CD4-positive, alpha-beta memory T cell (primary cell): ENCODE data around the gene CMTM8. TPM values are rescaled to one million over a fixed set of nuclear protein-coding genes. Genes with fewer than 3 reads are reported as not detected.

Experiments
- CTCF ChIA-PET: fragments of 350-600 bp; sonication (Branson Sonifier 250); formaldehyde crosslinking; loops from one replicate; lab custom pipeline; 2021; ENCODE audit warnings: inconsistent platforms; ENCODE audit not compliant: partially characterized antibody; lab: Charles Lee
- POLR2A ChIA-PET: fragments of 350-600 bp; sonication (Branson Sonifier 250); formaldehyde crosslinking; loops from one replicate; lab custom pipeline; 2021; ENCODE audit not compliant: partially characterized antibody; lab: Charles Lee
- DNase-seq, 5 donors: peaks; one replicate each; pipeline versions ENCODE4 v3.0.0 to v3.0.0-alpha.2; 2020 to 2022; ENCODE audit warnings: mixed read lengths in 1 of 5
- H3K27ac ChIP-seq: one replicate; pipeline ENCODE4 v1.7.0; 2013; ENCODE audit warnings: low read depth, low read length
- H3K27me3 ChIP-seq: 2 replicates; pipeline ENCODE4 v1.7.0; 2013; ENCODE audit warnings: mild to moderate bottlenecking, low read length, moderate library complexity; ENCODE audit not compliant: insufficient read depth
- H3K36me3 ChIP-seq: 2 replicates; pipeline ENCODE4 v1.7.0; 2013; ENCODE audit warnings: mild to moderate bottlenecking, low read length, moderate library complexity; ENCODE audit not compliant: insufficient read depth
- H3K4me1 ChIP-seq: 2 replicates; pipeline ENCODE4 v1.7.0; 2013; ENCODE audit warnings: mild to moderate bottlenecking, low read length, moderate library complexity; ENCODE audit not compliant: insufficient read depth
- H3K4me3 ChIP-seq, 2 donors: one replicate each; pipeline ENCODE4 v1.7.0; 2013; ENCODE audit warnings: low read length in 2 of 2, mild to moderate bottlenecking in 1 of 2
- H3K9me3 ChIP-seq, 2 donors: one replicate each; pipeline ENCODE4 v1.7.0; 2013; ENCODE audit warnings: low read length in 2 of 2, control low read depth in 1 of 2; ENCODE audit not compliant: control insufficient read depth in 1 of 2
- H3K27ac Mint-ChIP-seq, 7 donors: one replicate each; pipeline ENCODE4 v1.8.0; 2020 to 2021; ENCODE audit warnings: mixed read lengths in 7 of 7, mild to moderate bottlenecking in 6 of 7, inconsistent platforms in 3 of 7, moderate library complexity in 3 of 7
- H3K27me3 Mint-ChIP-seq, 2 donors: one replicate each; pipeline ENCODE4 v1.8.0; 2020 to 2021; ENCODE audit warnings: mixed read lengths in 2 of 2
- H3K36me3 Mint-ChIP-seq, 2 donors: one replicate each; pipeline ENCODE4 v1.8.0; 2020 to 2021; ENCODE audit warnings: mixed read lengths in 2 of 2, inconsistent platforms in 1 of 2, mild to moderate bottlenecking in 1 of 2
- H3K4me1 Mint-ChIP-seq, 4 donors: one replicate each; pipeline ENCODE4 v1.8.0; 2020 to 2021; ENCODE audit warnings: mixed read lengths in 4 of 4, mild to moderate bottlenecking in 1 of 4
- H3K4me3 Mint-ChIP-seq, 8 donors: one replicate each; pipeline ENCODE4 v1.8.0; 2020 to 2021; ENCODE audit warnings: mixed read lengths in 8 of 8, mild to moderate bottlenecking in 7 of 8, moderate library complexity in 6 of 8, inconsistent platforms in 3 of 8
- H3K9me3 Mint-ChIP-seq, 8 donors: one replicate each; pipeline ENCODE4 v1.8.0; 2020 to 2021; ENCODE audit warnings: mixed read lengths in 8 of 8, mild to moderate bottlenecking in 5 of 8, inconsistent platforms in 3 of 8, moderate library complexity in 1 of 8
- intact Hi-C: fragments of 100-400 bp; cut with micrococcal nuclease; formaldehyde crosslinking; loops from one replicate; pipeline ENCODE4 v1.15.1; 2023
- polyA plus RNA-seq, 2 donors: library from polyadenylated mRNA; unstranded; fragments of 300-500 nt; fragmentation: Illumina TruSeq; gene quantifications; one replicate each; pipeline ENCODE4 v1.2.3, GENCODE V29; 2021
- total RNA-seq, 2 experiments: library from RNA; stranded (reverse); gene quantifications; one replicate each; pipeline ENCODE4 v1.2.3, GENCODE V29; 2021

CMTM8 gene
- total and polyA plus RNA-seq, 4 experiments from 2014 or later = 11.9 to 17.8 (median 14.8) TPM

- POLR2A ChIA-PET = interaction anchor here (1.3 kb wide), 1 partner anchor 36 kb away, joined by 3 read pairs; the partner anchor contains the start of gene CMTM8
- H3K36me3 Mint-ChIP-seq = peaks cover 2 to 11% of the 10 kb centered on the region in 2 donors
- Histone ChIP-seq H3K27ac (no peak overlapping the region), H3K9me3 (no peaks in the 10 kb centered on the region), H3K4me3 (no peak overlapping the region), H3K4me1 (peaks cover 5% of the 10 kb centered on the region), H3K27me3 (no peaks in the 10 kb centered on the region), H3K36me3 (no peaks in the 10 kb centered on the region)
- peaks cover 0 to 2% (median 0%) of the 10 kb centered on the region in 8 donors for H3K9me3 Mint-ChIP-seq
- no peak for DNase-seq
- peaks cover 15 to 25% (median 19%) of the 10 kb centered on the region in 4 donors for H3K4me1 Mint-ChIP-seq
- H3K4me3 Mint-ChIP-seq = no peak overlapping the region
- H3K27me3 Mint-ChIP-seq = no peaks in the 10 kb centered on the region
- intact Hi-C loops = no loop called here
- CTCF ChIA-PET = interaction anchor here (1.7 to 2.7 kb wide), 3 partner anchors 14 to 34 kb away, joined by 4 to 12 read pairs (median 11); no protein-coding TSS in a partner anchor
- no peak overlapping the region for H3K27ac Mint-ChIP-seq
These were observed 35.8 kb downstream of the CMTM8 start for GRCh38 chr3:32274306-32274705.

- intact Hi-C loops = no loop called here
- ChIA-PET CTCF (interaction anchor here (1.4 to 2.7 kb wide), 3 partner anchors 13 to 60 kb away, joined by 4 to 12 read pairs (median 11); no protein-coding TSS in a partner anchor), POLR2A (no interaction called here)
- no peak for DNase-seq
- peak overlapping the region in 1 of 7 donors; percentile 25 for H3K27ac Mint-ChIP-seq
- Histone ChIP-seq H3K4me3 (no peak overlapping the region), H3K36me3 (no peaks in the 10 kb centered on the region), H3K27ac (no peak overlapping the region), H3K9me3 (no peaks in the 10 kb centered on the region), H3K27me3 (no peaks in the 10 kb centered on the region), H3K4me1 (peaks cover 5% of the 10 kb centered on the region)
- H3K9me3 Mint-ChIP-seq = peaks cover 0 to 2% (median 0%) of the 10 kb centered on the region in 8 donors
- H3K4me1 Mint-ChIP-seq = peaks cover 15 to 26% (median 20%) of the 10 kb centered on the region in 4 donors
- H3K27me3 Mint-ChIP-seq = no peaks in the 10 kb centered on the region
- peaks cover 2 to 11% of the 10 kb centered on the region in 2 donors for H3K36me3 Mint-ChIP-seq
- no peak overlapping the region for H3K4me3 Mint-ChIP-seq
These were observed 37.0 kb downstream of the CMTM8 start for GRCh38 chr3:32275506-32275905.

GRCh38 chr3:32276279-32276841 is 37.9 kb downstream of the CMTM8 start:
- Histone ChIP-seq H3K27ac (no peak overlapping the region), H3K4me1 (peaks cover 5% of the 10 kb centered on the region), H3K4me3 (no peak overlapping the region), H3K9me3 (no peaks in the 10 kb centered on the region), H3K27me3 (no peaks in the 10 kb centered on the region), H3K36me3 (no peaks in the 10 kb centered on the region)
- H3K27ac Mint-ChIP-seq = peak overlapping the region in 2 of 7 donors; percentile 37 to 79
- H3K4me1 Mint-ChIP-seq = peaks cover 17 to 27% (median 24%) of the 10 kb centered on the region in 4 donors
- peaks cover 2 to 11% of the 10 kb centered on the region in 2 donors for H3K36me3 Mint-ChIP-seq
- intact Hi-C loops = no loop called here
- no peaks in the 10 kb centered on the region for H3K27me3 Mint-ChIP-seq
- POLR2A ChIA-PET = no interaction called here
- H3K9me3 Mint-ChIP-seq = peaks cover 0 to 2% (median 0%) of the 10 kb centered on the region in 8 donors
- no peak for DNase-seq
- H3K4me3 Mint-ChIP-seq = no peak overlapping the region
- CTCF ChIA-PET = interaction anchor here (1.4 to 2.6 kb wide), 5 partner anchors 12 to 59 kb away, joined by 3 to 11 read pairs (median 6); no protein-coding TSS in a partner anchor

GRCh38 chr3:32278714-32279113 is 40.2 kb downstream of the CMTM8 start:
- CTCF ChIA-PET = interaction anchor here (0.8 to 1.3 kb wide), 5 partner anchors 10 to 223 kb away, joined by 3 to 5 read pairs (median 3); no protein-coding TSS in a partner anchor
- H3K27me3 ChIP-seq = no peaks in the 10 kb centered on the region

GRCh38 chr3:32280262-32280910 is 41.9 kb downstream of the CMTM8 start:
- Histone ChIP-seq H3K9me3 (no peaks in the 10 kb centered on the region), H3K4me3 (no peak overlapping the region), H3K4me1 (peaks cover 20% of the 10 kb centered on the region), H3K27ac (no peak overlapping the region), H3K36me3 (no peaks in the 10 kb centered on the region), H3K27me3 (no peaks in the 10 kb centered on the region)
- Mint-ChIP-seq H3K36me3 (peaks cover 0 to 4% of the 10 kb centered on the region in 2 donors), H3K27me3 (no peaks in the 10 kb centered on the region), H3K9me3 (peaks cover 0 to 2% (median 0%) of the 10 kb centered on the region in 8 donors), H3K27ac (peak overlapping the region in 1 of 7 donors; percentile 74), H3K4me3 (no peak overlapping the region), H3K4me1 (peaks cover 23 to 48% (median 27%) of the 10 kb centered on the region in 4 donors)
- ChIA-PET CTCF (interaction anchor here (0.7 kb wide), 1 partner anchor 59 kb away, joined by 3 read pairs; no protein-coding TSS in a partner anchor), POLR2A (interaction anchor here (0.7 to 1.5 kb wide), 2 partner anchors 33 to 148 kb away, joined by 3 to 4 read pairs; no protein-coding TSS in a partner anchor)
- intact Hi-C loops = no loop called here
- DNase-seq = no peak

More at GRCh38 chr3:32278714-32279113, 40.2 kb downstream of the CMTM8 start:
- DNase-seq = no peak
- H3K9me3 ChIP-seq = no peaks in the 10 kb centered on the region
- intact Hi-C loops = no loop called here
- no peaks in the 10 kb centered on the region for H3K27me3 Mint-ChIP-seq
- H3K9me3 Mint-ChIP-seq = peaks cover 0 to 2% (median 0%) of the 10 kb centered on the region in 8 donors
- peaks cover 0 to 8% of the 10 kb centered on the region in 2 donors for H3K36me3 Mint-ChIP-seq
- no peak overlapping the region for H3K4me3 Mint-ChIP-seq
- H3K4me1 ChIP-seq = peaks cover 10% of the 10 kb centered on the region
- POLR2A ChIA-PET = interaction anchor here (1.3 kb wide), 1 partner anchor 10 kb away, joined by 5 read pairs; no protein-coding TSS in a partner anchor
- H3K36me3 ChIP-seq = no peaks in the 10 kb centered on the region
- H3K27ac ChIP-seq = no peak overlapping the region
- H3K4me1 Mint-ChIP-seq = peaks cover 25 to 35% (median 31%) of the 10 kb centered on the region in 4 donors
- H3K4me3 ChIP-seq = no peak overlapping the region
- H3K27ac Mint-ChIP-seq = no peak overlapping the region

- DNase-seq = no peak
- Histone ChIP-seq H3K4me1 (peaks cover 27% of the 10 kb centered on the region), H3K27me3 (no peaks in the 10 kb centered on the region), H3K27ac (no peak overlapping the region), H3K9me3 (no peaks in the 10 kb centered on the region), H3K4me3 (no peak overlapping the region), H3K36me3 (no peaks in the 10 kb centered on the region)
- intact Hi-C loops = no loop called here
- Mint-ChIP-seq H3K4me3 (peak overlapping the region in 1 of 8 donors; percentile 28), H3K4me1 (peaks cover 24 to 54% (median 32%) of the 10 kb centered on the region in 4 donors), H3K9me3 (peaks cover 0 to 2% (median 0%) of the 10 kb centered on the region in 8 donors), H3K27ac (peak overlapping the region in 3 of 7 donors; percentile 24 to 69 (median 44)), H3K27me3 (no peaks in the 10 kb centered on the region), H3K36me3 (no peaks in the 10 kb centered on the region)
- POLR2A ChIA-PET = interaction anchor here (1.5 kb wide), 1 partner anchor 32 kb away, joined by 3 read pairs; no protein-coding TSS in a partner anchor
- CTCF ChIA-PET = interaction anchor here (0.9 kb wide), 1 partner anchor 42 kb away, joined by 3 read pairs; no protein-coding TSS in a partner anchor
These were observed 43.2 kb downstream of the CMTM8 start for GRCh38 chr3:32281570-32282106.
